SU-DHL-6 (cell line): Measurements from ENCODE around the gene TSKU.
"Not testable (repeated sequence)": the region's sequence is repeated elsewhere in the genome, so short reads cannot be mapped to it uniquely, and the experiment has no call there.

Source experiments
- H2AFZ ChIP-seq: fragments of 200-600 bp; sonication (generic); 2 replicates; pipeline ENCODE4 v1.6.1; 2014; ENCODE audit warnings: low read depth, mild to moderate bottlenecking, moderate library complexity, mixed read lengths, antibody characterized with exemption, low read length; ENCODE audit not compliant: severe bottlenecking
- H3F3A ChIP-seq: fragments of 200-600 bp; shearing (Covaris generic); 2 replicates; pipeline ENCODE4 v1.6.0; 2016; ENCODE audit warnings: antibody characterized with exemption, mild to moderate bottlenecking; ENCODE audit not compliant: insufficient read depth
- H3K27ac ChIP-seq: fragments of 200-600 bp; sonication (generic); 2 replicates; pipeline ENCODE4 v1.5.1; 2016; ENCODE audit warnings: low read depth, mild to moderate bottlenecking, low read length, moderate library complexity, mixed read lengths
- H3K27me3 ChIP-seq: fragments of 200-600 bp; sonication (generic), shearing (Covaris generic); 2 replicates; pipeline ENCODE4 v1.6.0; 2014; ENCODE audit warnings: mild to moderate bottlenecking, low read length
- H3K36me3 ChIP-seq: fragments of 200-600 bp; sonication (generic); 2 replicates; pipeline ENCODE4 v1.6.1; 2014; ENCODE audit warnings: mild to moderate bottlenecking, low read length, mixed read lengths
- H3K4me2 ChIP-seq: fragments of 300-600, 200-600 bp; shearing (Covaris generic), sonication (generic); 2 replicates; pipeline ENCODE4 v1.6.0; 2014; ENCODE audit warnings: low read length, low read depth, mild to moderate bottlenecking; ENCODE audit not compliant: poor library complexity, severe bottlenecking
- H3K4me3 ChIP-seq: fragments of 200-600 bp; sonication (generic); 2 replicates; pipeline ENCODE4 v1.5.1; 2014; ENCODE audit warnings: antibody characterized with exemption, low read length, mild to moderate bottlenecking, mixed read lengths; ENCODE audit not compliant: insufficient read depth, poor library complexity, severe bottlenecking
- H3K79me2 ChIP-seq: fragments of 200-600 bp; sonication (generic); 2 replicates; pipeline ENCODE4 v1.6.1; 2014; ENCODE audit warnings: mild to moderate bottlenecking, low read length, moderate library complexity; ENCODE audit not compliant: insufficient read depth
- H3K9ac ChIP-seq: fragments of 200-600 bp; sonication (generic); 2 replicates; pipeline ENCODE4 v1.7.0; 2014; ENCODE audit warnings: mild to moderate bottlenecking, low read length
- H3K9me2 ChIP-seq: fragments of 200-600 bp; sonication (generic); replicated peaks from 2 replicates; pipeline ENCODE4 v1.6.1; 2014; ENCODE audit warnings: low read length; ENCODE audit not compliant: insufficient read depth
- H3K9me3 ChIP-seq: fragments of 200-600 bp; sonication (generic); 2 replicates; pipeline ENCODE4 v1.6.1; 2014; ENCODE audit warnings: low read length, mixed read lengths; ENCODE audit not compliant: insufficient read depth
- H4K20me1 ChIP-seq: fragments of 200-600 bp; sonication (generic); 2 replicates; pipeline ENCODE4 v1.6.1; 2014; ENCODE audit warnings: low read depth, mild to moderate bottlenecking, antibody characterized with exemption, low read length, moderate library complexity, mixed read lengths
- CTCF ChIP-seq: fragments of 200-600 bp; sonication (generic); IDR thresholded peaks from one replicate; pipeline ENCODE4 v1.5.1; 2017; ENCODE audit warnings: antibody characterized with exemption, mild to moderate bottlenecking, low read length, moderate library complexity; ENCODE audit not compliant: insufficient read depth, poor library complexity, severe bottlenecking
- EZH2phosphoT487 ChIP-seq: fragments of 200-600 bp; sonication (generic), shearing (Covaris generic); conservative IDR thresholded peaks from 2 replicates; pipeline ENCODE4 v1.6.1; 2018; ENCODE audit warnings: mild to moderate bottlenecking, antibody characterized with exemption, low read length, moderate library complexity, mixed read lengths

TSKU gene

GRCh38 chr11:76789443-76789719 is 6.2 kb downstream of the TSKU start:
- Histone ChIP-seq H3K36me3 (no peaks in the 10 kb centered on the region), H3K27me3 (no peaks in the 10 kb centered on the region), H3K9ac (no peak overlapping the region), H3K9me3 (no peaks in the 10 kb centered on the region), H3K4me3 (no peak overlapping the region), H4K20me1 (no peaks in the 10 kb centered on the region), H3K27ac (no peak overlapping the region), H3K79me2 (no peaks in the 10 kb centered on the region), H2AFZ (no peak overlapping the region), H3K9me2 (no peaks in the 10 kb centered on the region), H3K4me2 (no peak overlapping the region), H3F3A (no peaks in the 10 kb centered on the region)
- no peak for TF ChIP-seq CTCF
- no peak for TF ChIP-seq EZH2phosphoT487

- Histone ChIP-seq H4K20me1 (no peaks in the 10 kb centered on the region), H3K27ac (no peak overlapping the region), H3K79me2 (no peaks in the 10 kb centered on the region), H3K9me3 (no peaks in the 10 kb centered on the region), H2AFZ (no peak overlapping the region), H3K9ac (no peak overlapping the region), H3K9me2 (no peaks in the 10 kb centered on the region), H3F3A (no peaks in the 10 kb centered on the region), H3K27me3 (no peaks in the 10 kb centered on the region), H3K36me3 (no peaks in the 10 kb centered on the region), H3K4me2 (no peak overlapping the region), H3K4me3 (no peak overlapping the region)
- TF ChIP-seq EZH2phosphoT487 (no peak), CTCF (no peak)
Measured at GRCh38 chr11:76790251-76790650, 7.1 kb downstream of the TSKU start.

GRCh38 chr11:76791002-76791770 is 8.0 kb downstream of the TSKU start:
- H3K27ac ChIP-seq, H4K20me1 ChIP-seq, H3K79me2 ChIP-seq, H2AFZ ChIP-seq, H3K9ac ChIP-seq, H3K4me2 ChIP-seq, H3K36me3 ChIP-seq, H3K27me3 ChIP-seq, H3K9me3 ChIP-seq, H3K4me3 ChIP-seq, H3F3A ChIP-seq, H3K9me2 ChIP-seq: not testable (repeated sequence)

GRCh38 chr11:76791861-76792260 is 8.7 kb downstream of the TSKU start:
- Histone ChIP-seq H3K79me2 (no peaks in the 10 kb centered on the region), H3K27ac (no peak overlapping the region), H3K36me3 (no peaks in the 10 kb centered on the region), H3K4me2 (no peak overlapping the region), H3K27me3 (no peaks in the 10 kb centered on the region), H3K9ac (no peak overlapping the region), H2AFZ (no peak overlapping the region), H3K9me3 (no peaks in the 10 kb centered on the region), H3K9me2 (no peaks in the 10 kb centered on the region), H3K4me3 (no peak overlapping the region), H3F3A (no peaks in the 10 kb centered on the region), H4K20me1 (no peaks in the 10 kb centered on the region)
- no peak for TF ChIP-seq CTCF
- TF ChIP-seq EZH2phosphoT487 = no peak
